HepG2 (cell line): ENCODE data around the gene C1QTNF1. TPM values are rescaled to one million over a fixed set of nuclear protein-coding genes. Genes with fewer than 3 reads are reported as not detected.

ENCODE experiments used
- CBX2 ChIP-seq, 2 experiments: fragments of 200-600 bp in 1 of 2; sonication (generic); formaldehyde crosslinking in 1 of 2; IDR thresholded peaks; 2 replicates each; pipeline versions ENCODE4 v1.7.0 to v1.8.1; 2018 to 2022; ENCODE audit warnings: low read depth in 2 of 2, low read length in 1 of 2, mild to moderate bottlenecking in 1 of 2, missing genetic modification reagents in 1 of 2
- ERF ChIP-seq: IDR thresholded peaks from 2 replicates; pipeline ENCODE4 v1.6.1; 2018; ENCODE audit warnings: missing biosample characterization, missing genetic modification reagents
- FOXM1 ChIP-seq: sonication (generic); formaldehyde crosslinking; IDR thresholded peaks from 2 replicates; pipeline ENCODE4 v1.5.0; 2020; ENCODE audit warnings: missing genetic modification reagents
- GABPA ChIP-seq, 2 experiments: IDR thresholded peaks; 2 replicates each; pipeline ENCODE4 v1.6.1; 2011 to 2016; ENCODE audit warnings: low read depth in 2 of 2, low read length in 1 of 2, missing biosample characterization in 1 of 2, missing genetic modification characterization in 1 of 2
- GZF1 ChIP-seq: sonication (generic); formaldehyde crosslinking; IDR thresholded peaks from 2 replicates; pipeline ENCODE4 v1.5.1; 2020; ENCODE audit warnings: mild to moderate bottlenecking, missing genetic modification reagents
- HMGA1 ChIP-seq: sonication (generic); formaldehyde crosslinking; conservative IDR thresholded peaks from 2 replicates; pipeline ENCODE4 v1.4.0; 2020; ENCODE audit warnings: missing genetic modification reagents
- KLF15 ChIP-seq: sonication (generic); formaldehyde crosslinking; IDR thresholded peaks from 2 replicates; pipeline ENCODE4 v1.8.1; 2023; ENCODE audit warnings: borderline replicate concordance, mild to moderate bottlenecking, inconsistent platforms, missing genetic modification reagents, mixed read lengths
- MEF2D ChIP-seq: sonication (generic); formaldehyde crosslinking; IDR thresholded peaks from 2 replicates; pipeline ENCODE4 v1.5.1; 2020; ENCODE audit warnings: mild to moderate bottlenecking, missing genetic modification reagents
- NBN ChIP-seq: fragments of 450-650 bp; conservative IDR thresholded peaks from 2 replicates; pipeline ENCODE4 v1.6.1; 2017
- NFE2 ChIP-seq: sonication (generic); formaldehyde crosslinking; IDR thresholded peaks from 2 replicates; pipeline ENCODE4 v1.4.0; 2020; ENCODE audit warnings: missing genetic modification reagents
- PHF20 ChIP-seq: sonication (generic); formaldehyde crosslinking; IDR thresholded peaks from 2 replicates; pipeline ENCODE4 v1.5.0; 2020; ENCODE audit warnings: mild to moderate bottlenecking, missing genetic modification reagents
- PITX1 ChIP-seq: sonication (generic); formaldehyde crosslinking; IDR thresholded peaks from 2 replicates; pipeline ENCODE4 v1.5.1; 2020; ENCODE audit warnings: mild to moderate bottlenecking, missing genetic modification reagents
- PLRG1 ChIP-seq: fragments of 450-650 bp; conservative IDR thresholded peaks from 2 replicates; pipeline ENCODE4 v1.6.1; 2016
- SCMH1 ChIP-seq: sonication (generic); formaldehyde crosslinking; IDR thresholded peaks from 2 replicates; pipeline ENCODE4 v1.9.0; 2021; ENCODE audit warnings: missing genetic modification reagents, mild to moderate bottlenecking, borderline replicate concordance
- SOX5 ChIP-seq: IDR thresholded peaks from 2 replicates; pipeline ENCODE4 v1.6.1; 2016; ENCODE audit warnings: borderline replicate concordance
- TCF7L2 ChIP-seq: IDR thresholded peaks from 2 replicates; pipeline ENCODE4 v1.6.1; 2011; ENCODE audit warnings: mild to moderate bottlenecking, low read depth, low read length, moderate library complexity
- TGIF2 ChIP-seq: IDR thresholded peaks from 2 replicates; pipeline ENCODE4 v1.6.1; 2016; ENCODE audit warnings: control low read depth, missing compliant biosample characterization
- TRIM24 ChIP-seq: sonication (generic); formaldehyde crosslinking; IDR thresholded peaks from 2 replicates; pipeline ENCODE4 v1.8.0; 2022; ENCODE audit warnings: mild to moderate bottlenecking, missing genetic modification reagents
- ZFP37 ChIP-seq: sonication (generic); formaldehyde crosslinking; IDR thresholded peaks from 2 replicates; pipeline ENCODE4 v1.4.0; 2020; ENCODE audit warnings: missing genetic modification reagents, borderline replicate concordance
- ZNF44 ChIP-seq: sonication (generic); formaldehyde crosslinking; IDR thresholded peaks from 2 replicates; pipeline ENCODE4 v1.5.1; 2020; ENCODE audit warnings: mild to moderate bottlenecking, missing genetic modification reagents
- ZNF580 ChIP-seq: IDR thresholded peaks from 2 replicates; pipeline ENCODE4 v1.6.1; 2016; ENCODE audit warnings: low read depth, borderline replicate concordance
- ZNF652 ChIP-seq: IDR thresholded peaks from 2 replicates; pipeline ENCODE4 v1.6.1; 2016; ENCODE audit warnings: low read depth, borderline replicate concordance
- ZNF879 ChIP-seq: sonication (generic); formaldehyde crosslinking; IDR thresholded peaks from 2 replicates; pipeline ENCODE4 v1.8.1; 2023; ENCODE audit warnings: missing genetic modification reagents
- ZNF883 ChIP-seq: sonication (generic); formaldehyde crosslinking; IDR thresholded peaks from 2 replicates; pipeline ENCODE4 v1.5.1; 2020; ENCODE audit warnings: mild to moderate bottlenecking, missing genetic modification reagents; ENCODE audit errors: not compliant biosample characterization
- polyA plus RNA-seq, 8 experiments: library from polyadenylated mRNA; depleted of rRNA in 3 of 8; stranded (reverse) in 7 of 8; unstranded in 1 of 8; fragments of >200 nt; fragmentation: Illumina TruSeq in 4 of 8; extraction: Trizol in 4 of 8; gene quantifications; 2 replicates each; pipeline versions ENCODE4 v1.2.1 to v1.2.3, GENCODE V29; 2011 to 2016; ENCODE audit warnings: low read depth in 4 of 8, missing spikeins in 1 of 8, mixed read lengths in 1 of 8; ENCODE audit not compliant: insufficient read depth in 1 of 8
- total RNA-seq, 5 experiments: library from RNA; depleted of rRNA; stranded (reverse); fragments of >200 nt; fragmentation: Illumina TruSeq; extraction: Trizol; gene quantifications; 2 replicates each; pipeline ENCODE4 v1.2.3, GENCODE V29; 2016; ENCODE audit warnings: low read depth in 1 of 5
- TF ChIP-seq, protein P1 (sequence below): sonication (generic); formaldehyde crosslinking; IDR thresholded peaks from 2 replicates; pipeline ENCODE4 v1.5.1; 2020; ENCODE audit warnings: missing genetic modification reagents, mild to moderate bottlenecking, borderline replicate concordance

The C1QTNF1 gene
- total and polyA plus RNA-seq, 2 of the 13 experiments (the other 11 are each of a cell fraction or from before 2014, with no cell fraction given) = 0.18 to 0.86 TPM

- TF ChIP-seq ZNF883 (CRISPR knock-in tag) (no peak), PITX1 (CRISPR knock-in tag) (no peak), KLF15 (CRISPR knock-in tag) (no peak), SCMH1 (CRISPR knock-in tag) (no peak), GZF1 (CRISPR knock-in tag) (no peak), PLRG1 (no peak), TGIF2 (CRISPR knock-in tag) (no peak; the same call in 1 of the 2 replicates), NFE2 (CRISPR knock-in tag) (no peak), ZNF879 (CRISPR knock-in tag) (no peak), ZNF44 (CRISPR knock-in tag) (peak; percentile 11; the same call in 1 of the 2 replicates), GABPA (IDR thresholded peaks at IDR 0.05; ENCODE audit: low read depth, low read length) (no peak), GABPA (CRISPR knock-in tag; IDR thresholded peaks at IDR 0.05; ENCODE audit: low read depth) (no peak), SOX5 (CRISPR knock-in tag) (peak; percentile 70), ZNF652 (CRISPR knock-in tag) (no peak; the same call in 1 of the 2 replicates), ERF (CRISPR knock-in tag) (peak; percentile 73), HMGA1 (CRISPR knock-in tag) (no peak), FOXM1 (CRISPR knock-in tag) (no peak), PHF20 (CRISPR knock-in tag) (no peak), ZFP37 (CRISPR knock-in tag) (no peak), TRIM24 (no peak), MEF2D (no peak; the same call in 1 of the 2 replicates), TCF7L2 (no peak), CBX2 (IDR thresholded peaks at IDR 0.05; ENCODE audit: low read depth, low read length) (no peak), CBX2 (CRISPR knock-in tag; IDR thresholded peaks at IDR 0.05; ENCODE audit: low read depth) (no peak), NBN (no peak), ZNF580 (CRISPR knock-in tag) (peak; percentile 82; the same call in 1 of the 2 replicates)
- TF ChIP-seq, protein P1, sequence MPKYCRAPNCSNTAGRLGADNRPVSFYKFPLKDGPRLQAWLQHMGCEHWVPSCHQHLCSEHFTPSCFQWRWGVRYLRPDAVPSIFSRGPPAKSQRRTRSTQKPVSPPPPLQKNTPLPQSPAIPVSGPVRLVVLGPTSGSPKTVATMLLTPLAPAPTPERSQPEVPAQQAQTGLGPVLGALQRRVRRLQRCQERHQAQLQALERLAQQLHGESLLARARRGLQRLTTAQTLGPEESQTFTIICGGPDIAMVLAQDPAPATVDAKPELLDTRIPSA (CRISPR knock-in tag) = peak; percentile 17; the same call in 1 of the 2 replicates
Measured at GRCh38 chr17:79027274-79027924, 3.4 kb downstream of the C1QTNF1 start (continued).
